ENCODE results near the gene COTL1.

GRCh38 chr16:84662471-84662870 lies 44.6 kb upstream of the COTL1 start:
- TF ChIP-seq CTCF (IDR thresholded peaks at IDR 0.05) (no peak), EP300 (IDR thresholded peaks at IDR 0.05) (no peak), POLR2AphosphoS5 (IDR thresholded peaks at IDR 0.05) (no peak), POLR2A (IDR thresholded peaks at IDR 0.05) (no peak)
